ENCODE data around the gene TENM3.

DNA sequence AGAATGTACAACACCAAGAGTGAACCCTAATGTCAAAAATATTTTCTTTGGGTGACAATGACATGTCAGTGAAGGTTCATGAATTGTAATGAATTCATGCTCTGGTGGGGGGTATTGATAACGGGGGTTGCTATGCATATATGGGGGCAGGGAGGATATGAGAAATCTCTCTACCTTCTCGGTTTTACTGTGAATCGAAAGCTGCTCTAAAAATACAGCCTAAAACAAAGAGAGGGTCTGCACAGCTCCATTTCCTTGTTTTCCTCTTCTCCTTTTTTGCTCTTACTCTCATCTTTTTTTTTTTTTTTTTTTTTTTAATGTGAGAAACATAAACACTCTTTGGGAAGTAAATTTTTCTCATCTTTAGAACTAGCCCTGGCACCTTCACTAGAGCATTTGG, 588.2 kb downstream of the TENM3 start:
- TF ChIP-seq, protein P1, sequence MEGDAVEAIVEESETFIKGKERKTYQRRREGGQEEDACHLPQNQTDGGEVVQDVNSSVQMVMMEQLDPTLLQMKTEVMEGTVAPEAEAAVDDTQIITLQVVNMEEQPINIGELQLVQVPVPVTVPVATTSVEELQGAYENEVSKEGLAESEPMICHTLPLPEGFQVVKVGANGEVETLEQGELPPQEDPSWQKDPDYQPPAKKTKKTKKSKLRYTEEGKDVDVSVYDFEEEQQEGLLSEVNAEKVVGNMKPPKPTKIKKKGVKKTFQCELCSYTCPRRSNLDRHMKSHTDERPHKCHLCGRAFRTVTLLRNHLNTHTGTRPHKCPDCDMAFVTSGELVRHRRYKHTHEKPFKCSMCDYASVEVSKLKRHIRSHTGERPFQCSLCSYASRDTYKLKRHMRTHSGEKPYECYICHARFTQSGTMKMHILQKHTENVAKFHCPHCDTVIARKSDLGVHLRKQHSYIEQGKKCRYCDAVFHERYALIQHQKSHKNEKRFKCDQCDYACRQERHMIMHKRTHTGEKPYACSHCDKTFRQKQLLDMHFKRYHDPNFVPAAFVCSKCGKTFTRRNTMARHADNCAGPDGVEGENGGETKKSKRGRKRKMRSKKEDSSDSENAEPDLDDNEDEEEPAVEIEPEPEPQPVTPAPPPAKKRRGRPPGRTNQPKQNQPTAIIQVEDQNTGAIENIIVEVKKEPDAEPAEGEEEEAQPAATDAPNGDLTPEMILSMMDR (conservative IDR thresholded peaks at IDR 0.05): no peak
- TF ChIP-seq ZFX (IDR thresholded peaks at IDR 0.05): no peak

All from C4-2B (cell line).